Germinal center (tissue), 1 donor: ENCODE results near the gene SGPL1.
"Not testable (repeated sequence)": the region's sequence is repeated elsewhere in the genome, so short reads cannot be mapped to it uniquely, and the experiment has no call there.

Experiments used
- DNase-seq: peaks from one replicate; pipeline ENCODE4 v3.0.0; 2012; ENCODE audit warnings: mixed read lengths, low spot score

Gene SGPL1

GRCh38 chr10:70843776-70844489 lies 28.2 kb downstream of the SGPL1 start:
- no peak for DNase-seq

GRCh38 chr10:70845256-70845655 lies 29.5 kb downstream of the SGPL1 start:
- no peak for DNase-seq

GRCh38 chr10:70845816-70846215 lies 30.1 kb downstream of the SGPL1 start:
- no peak for DNase-seq

- no peak for DNase-seq
Observed at GRCh38 chr10:70846795-70847194, 31.0 kb downstream of the SGPL1 start.

GRCh38 chr10:70847659-70848360 lies 32.1 kb downstream of the SGPL1 start:
- no peak for DNase-seq

- DNase-seq, result no peak
Observed at GRCh38 chr10:70849582-70850016, 33.9 kb downstream of the SGPL1 start.

- no peak for DNase-seq
Observed at GRCh38 chr10:70850097-70850496, 34.3 kb downstream of the SGPL1 start.

- no peak for DNase-seq
Observed at GRCh38 chr10:70851597-70852475, 36.1 kb downstream of the SGPL1 start.

- DNase-seq, result no peak
Observed at GRCh38 chr10:70853038-70853437, 37.3 kb downstream of the SGPL1 start.

- DNase-seq, result no peak
Observed at GRCh38 chr10:70853457-70853856, 37.7 kb downstream of the SGPL1 start.

- no peak for DNase-seq
Observed at GRCh38 chr10:70856454-70856853, 40.7 kb downstream of the SGPL1 start.

GRCh38 chr10:70858759-70859158 lies 43.0 kb downstream of the SGPL1 start:
- no peak for DNase-seq

- not testable (repeated sequence) for DNase-seq
Observed at GRCh38 chr10:70861495-70862197, 45.9 kb downstream of the SGPL1 start.

- no peak for DNase-seq
Observed at GRCh38 chr10:70863470-70864160, 47.9 kb downstream of the SGPL1 start.

GRCh38 chr10:70864935-70865334 lies 49.2 kb downstream of the SGPL1 start:
- DNase-seq, result no peak

GRCh38 chr10:70866424-70866823 lies 50.7 kb downstream of the SGPL1 start:
- no peak for DNase-seq

GRCh38 chr10:70872291-70872690 lies 56.5 kb downstream of the SGPL1 start:
- DNase-seq, result no peak

GRCh38 chr10:70874061-70874460 lies 58.3 kb downstream of the SGPL1 start:
- DNase-seq, result no peak

GRCh38 chr10:70879207-70879606 lies 63.5 kb downstream of the SGPL1 start:
- DNase-seq, result no peak

GRCh38 chr10:70880077-70880534 lies 64.4 kb downstream of the SGPL1 start:
- peak; percentile 75 for DNase-seq

GRCh38 chr10:70884741-70885140 lies 69.0 kb downstream of the SGPL1 start:
- DNase-seq, result no peak
